HCT116 (cell line): ENCODE data around the gene TNIP3. TPM values are rescaled to one million over a fixed set of nuclear protein-coding genes. Genes with fewer than 3 reads are reported as not detected.

Experiments used
- ATAC-seq: fragments of 200-7000 bp; cut with Tn5 transposase; 2 replicates; pipeline ENCODE4 v1.9.1; 2020; ENCODE audit warnings: mild to moderate bottlenecking, moderate library complexity
- BruUV-seq: library from RNA; stranded (reverse); fragments of 400-500 nt; replicated peaks from 2 replicates; lab custom pipeline; 2021; lab: Mats Ljungman, UMichigan
- CTCF ChIA-PET: fragments of 300-600 bp; sonication (Branson Sonifier 250); formaldehyde crosslinking; loops from one replicate; lab custom pipeline; 2021; ENCODE audit warnings: antibody characterized with exemption; lab: Charles Lee
- POLR2A ChIA-PET: fragments of 300-600, 350-600 bp; sonication (Branson Sonifier 250); formaldehyde crosslinking; loops from one replicate; lab custom pipeline; 2021; ENCODE audit warnings: antibody characterized with exemption; lab: Charles Lee
- RAD21 ChIA-PET, 2 experiments: fragments of 300-600 bp; sonication (Branson Sonifier 250); formaldehyde crosslinking; loops; one replicate each; lab custom pipeline; 2023; ENCODE audit warnings: low total read pairs in 2 of 2; ENCODE audit not compliant: uncharacterized antibody in 2 of 2, unreplicated experiment in 2 of 2, low non-redundant PET in 1 of 2; lab: Charles Lee
- DNase-seq: peaks from one replicate; pipeline ENCODE4 v3.0.0-alpha.2; 2010; ENCODE audit warnings: low read depth, low spot score
- H2AFZ ChIP-seq: fragments of 200-600 bp; shearing (Covaris generic), sonication (generic); 2 replicates; pipeline ENCODE4 v1.6.1; 2017; ENCODE audit warnings: low read depth, mixed run types, mixed read lengths, antibody characterized with exemption, low read length; ENCODE audit not compliant: poor library complexity, severe bottlenecking
- H3K27ac ChIP-seq: 2 replicates; pipeline ENCODE4 v1.5.1; 2012; ENCODE audit warnings: low read depth, low read length
- H3K27me3 ChIP-seq: fragments of 200-600 bp; sonication (generic); 2 replicates; pipeline ENCODE4 v1.6.1; 2016; ENCODE audit warnings: mixed run types, low read length, mixed read lengths; ENCODE audit not compliant: insufficient read depth
- H3K36me3 ChIP-seq, 2 experiments: fragments of 200-500 bp in 1 of 2; fragments of 200-600 bp in 1 of 2; sonication (Bioruptor generic) in 1 of 2; sonication (generic) in 1 of 2; 2 replicates each; pipeline versions ENCODE4 v1.5.1 to v1.6.1; 2014 to 2016; ENCODE audit warnings: low read length in 2 of 2, inconsistent platforms in 1 of 2, mixed read lengths in 1 of 2, mixed run types in 1 of 2; ENCODE audit not compliant: insufficient read depth in 2 of 2, control insufficient read depth in 1 of 2
- H3K4me1 ChIP-seq, 2 experiments: fragments of 200-600 bp in 1 of 2; sonication (generic) in 1 of 2; 2 replicates each; pipeline versions ENCODE4 v1.5.1 to v1.6.1; 2012 to 2017; ENCODE audit warnings: low read length in 2 of 2, inconsistent platforms in 1 of 2, mild to moderate bottlenecking in 1 of 2, mixed read lengths in 1 of 2, mixed run types in 1 of 2, moderate library complexity in 1 of 2; ENCODE audit not compliant: insufficient read depth in 2 of 2, control insufficient read depth in 1 of 2
- H3K4me2 ChIP-seq: fragments of 200-600 bp; sonication (generic); 2 replicates; pipeline ENCODE4 v1.6.1; 2017; ENCODE audit warnings: mixed run types, low read length, mixed read lengths
- H3K4me3 ChIP-seq, 2 experiments: fragments of 200-600 bp in 1 of 2; sonication (generic) in 1 of 2; replicated peaks in 1 of 2; 2 replicates each; pipeline ENCODE4 v1.5.1; 2011 to 2016; ENCODE audit warnings: low read length in 2 of 2, control low read depth in 1 of 2, low read depth in 1 of 2, mild to moderate bottlenecking in 1 of 2, mixed read lengths in 1 of 2, mixed run types in 1 of 2
- H3K79me2 ChIP-seq: fragments of 200-600 bp; sonication (generic); 2 replicates; pipeline ENCODE4 v1.6.1; 2017; ENCODE audit warnings: mild to moderate bottlenecking, mixed run types, low read length, moderate library complexity, mixed read lengths; ENCODE audit not compliant: insufficient read depth
- H3K9ac ChIP-seq: fragments of 200-600 bp; sonication (generic); 2 replicates; pipeline ENCODE4 v1.6.1; 2016; ENCODE audit warnings: low read length, mixed read lengths
- H3K9me2 ChIP-seq: fragments of 200-600 bp; sonication (generic), shearing (Covaris generic); 2 replicates; pipeline ENCODE4 v1.6.1; 2017; ENCODE audit warnings: mixed run types, mild to moderate bottlenecking, moderate library complexity; ENCODE audit not compliant: insufficient read depth
- H3K9me3 ChIP-seq, 2 experiments: fragments of 200-500 bp in 1 of 2; fragments of 200-600 bp in 1 of 2; sonication (Bioruptor generic) in 1 of 2; sonication (generic) in 1 of 2; 2 replicates each; pipeline ENCODE4 v1.6.1; 2014 to 2017; ENCODE audit warnings: low read length in 2 of 2, mixed read lengths in 2 of 2, inconsistent platforms in 1 of 2, low read depth in 1 of 2, mild to moderate bottlenecking in 1 of 2, mixed run types in 1 of 2, moderate library complexity in 1 of 2; ENCODE audit not compliant: control insufficient read depth in 1 of 2, insufficient read depth in 1 of 2
- H4K20me1 ChIP-seq: fragments of 200-600 bp; sonication (generic), shearing (Covaris generic); 2 replicates; pipeline ENCODE4 v1.6.1; 2017; ENCODE audit warnings: mixed run types, mild to moderate bottlenecking, moderate library complexity; ENCODE audit not compliant: insufficient read depth
- CBX3 ChIP-seq: IDR thresholded peaks from 2 replicates; pipeline ENCODE4 v1.6.1; 2012; ENCODE audit warnings: low read depth
- EGR1 ChIP-seq: IDR thresholded peaks from 2 replicates; pipeline ENCODE4 v1.6.1; 2012; ENCODE audit warnings: low read depth
- ELF1 ChIP-seq: IDR thresholded peaks from 2 replicates; pipeline ENCODE4 v1.6.1; 2012; ENCODE audit warnings: low read depth, borderline replicate concordance
- EZH2 ChIP-seq: fragments of 200-600 bp; sonication (generic); IDR thresholded peaks from 2 replicates; pipeline ENCODE4 v1.6.1; 2017; ENCODE audit warnings: antibody characterized with exemption, mixed run types
- EZH2phosphoT487 ChIP-seq: fragments of 200-600 bp; IDR thresholded peaks from 2 replicates; pipeline ENCODE4 v1.6.1; 2018; ENCODE audit warnings: antibody characterized with exemption, borderline replicate concordance
- FOSL1 ChIP-seq: IDR thresholded peaks from 2 replicates; pipeline ENCODE4 v1.6.1; 2012; ENCODE audit warnings: low read depth
- JUND ChIP-seq: IDR thresholded peaks from 2 replicates; pipeline ENCODE4 v1.6.1; 2012
- POLR2A ChIP-seq: IDR thresholded peaks from 2 replicates; pipeline ENCODE4 v1.7.0; 2011; ENCODE audit warnings: borderline replicate concordance; ENCODE audit not compliant: insufficient read depth, insufficient read length; ENCODE audit errors: extremely low read depth
- SP1 ChIP-seq: IDR thresholded peaks from 2 replicates; pipeline ENCODE4 v1.6.1; 2012; ENCODE audit warnings: low read depth
- SRF ChIP-seq: IDR thresholded peaks from 2 replicates; pipeline ENCODE4 v1.6.1; 2012; ENCODE audit warnings: low read depth
- TCF7L2 ChIP-seq: IDR thresholded peaks from 2 replicates; pipeline ENCODE4 v1.7.0; 2011; ENCODE audit warnings: borderline replicate concordance, inconsistent platforms; ENCODE audit not compliant: insufficient read depth, insufficient read length; ENCODE audit errors: extremely low read depth
- YY1 ChIP-seq: IDR thresholded peaks from 2 replicates; pipeline ENCODE4 v1.6.1; 2011; ENCODE audit warnings: low read length, low read depth, moderate library complexity, mild to moderate bottlenecking; ENCODE audit not compliant: insufficient replicate concordance; ENCODE audit errors: extremely low read depth
- ZFX ChIP-seq: fragments of 450-650 bp; IDR thresholded peaks from 2 replicates; pipeline ENCODE4 v1.6.1; 2017
- intact Hi-C: fragments of 100-400 bp; cut with micrococcal nuclease; formaldehyde crosslinking; loops from 2 replicates; pipeline ENCODE4 v1.10.0; 2022
- total RNA-seq: library from RNA; stranded (reverse); gene quantifications from one replicate; pipeline ENCODE4 v1.2.1, GENCODE V29; 2021; ENCODE audit not compliant: unreplicated experiment
- TF ChIP-seq, protein P1 (sequence below): IDR thresholded peaks from 2 replicates; pipeline ENCODE4 v1.6.1; 2012
- TF ChIP-seq, protein P2 (sequence below), 3 experiments: fragments of 200-600 bp in 1 of 3; sonication (generic) in 1 of 3; IDR thresholded peaks in 2 of 3; conservative IDR thresholded peaks in 1 of 3; 2 replicates each; pipeline ENCODE4 v1.5.1; 2012 to 2017; ENCODE audit warnings: low read depth in 2 of 3, low read length in 2 of 3, antibody characterized with exemption in 1 of 3, borderline replicate concordance in 1 of 3, control low read depth in 1 of 3, mild to moderate bottlenecking in 1 of 3, mixed read lengths in 1 of 3, mixed run types in 1 of 3, moderate library complexity in 1 of 3; ENCODE audit not compliant: insufficient read depth in 1 of 3
- TF ChIP-seq, protein P3 (sequence below): IDR thresholded peaks from 2 replicates; pipeline ENCODE4 v1.6.1; 2012; ENCODE audit warnings: low read depth

The TNIP3 gene
- total RNA-seq, 1 experiment from 2014 or later = not detected

DNA sequence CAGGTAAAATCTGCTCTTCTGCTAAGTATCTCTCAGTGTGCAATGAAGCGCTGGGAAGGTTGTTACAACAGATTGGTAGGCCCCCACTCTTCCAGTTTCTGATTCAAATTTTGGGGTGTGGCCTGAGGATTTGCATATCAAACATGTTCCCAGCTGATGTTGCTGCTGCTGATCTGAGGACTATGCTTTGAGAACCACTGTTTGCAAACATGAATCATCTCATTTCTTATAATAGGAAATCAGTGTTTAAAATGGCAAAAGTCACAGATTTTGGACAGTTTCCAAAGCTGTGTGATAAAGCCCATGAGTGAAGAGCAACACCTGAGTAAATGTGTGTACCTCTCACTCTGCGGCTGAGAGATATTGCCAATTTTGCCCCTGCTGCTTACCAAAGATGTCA lies 55.6 kb downstream of the TNIP3 start:
- CTCF ChIA-PET = no interaction called here
- TF ChIP-seq POLR2A (no peak), FOSL1 (no peak), YY1 (no peak), JUND (no peak), EZH2phosphoT487 (no peak), ELF1 (no peak)
- TF ChIP-seq, protein P1, sequence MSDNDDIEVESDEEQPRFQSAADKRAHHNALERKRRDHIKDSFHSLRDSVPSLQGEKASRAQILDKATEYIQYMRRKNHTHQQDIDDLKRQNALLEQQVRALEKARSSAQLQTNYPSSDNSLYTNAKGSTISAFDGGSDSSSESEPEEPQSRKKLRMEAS = no peak

DNA sequence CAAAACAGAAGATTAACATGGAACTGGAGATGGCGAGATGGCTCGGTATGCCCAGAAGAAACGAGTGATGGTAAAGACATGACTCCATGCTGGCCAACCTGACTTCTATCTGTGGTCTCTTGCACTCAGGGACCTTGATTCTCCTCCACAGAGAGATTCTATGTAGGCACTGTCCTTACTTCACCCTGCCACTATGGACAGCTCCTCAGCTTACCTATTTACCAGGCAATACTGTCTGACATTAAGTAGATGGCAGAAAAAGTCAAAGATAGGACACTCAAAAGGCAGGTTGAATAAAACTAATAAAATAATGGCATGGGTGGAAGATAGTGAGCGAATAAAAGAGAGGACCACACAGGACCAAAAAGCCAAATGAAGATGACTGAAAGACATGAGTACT lies 56.6 kb downstream of the TNIP3 start:
- no peak overlapping the region for H3K4me2 ChIP-seq
- ATAC-seq = no peak
- no peaks in the 10 kb centered on the region for H3K4me1 ChIP-seq
- no peaks in the 10 kb centered on the region for H3K36me3 ChIP-seq
- H3K9me3 ChIP-seq = no peaks in the 10 kb centered on the region
- no peak overlapping the region for H3K27ac ChIP-seq
- H3K9ac ChIP-seq = no peak overlapping the region
- intact Hi-C loops = no loop called here
- no peaks in the 10 kb centered on the region for H3K9me2 ChIP-seq
- H3K79me2 ChIP-seq = no peaks in the 10 kb centered on the region
- no peak overlapping the region for H3K4me3 ChIP-seq
- CTCF ChIA-PET = no interaction called here
- no peaks in the 10 kb centered on the region for H3K27me3 ChIP-seq
- no TSS peak for BruUV-seq
- no peak overlapping the region for H2AFZ ChIP-seq
- RAD21 ChIA-PET = no interaction called here
- DNase-seq = no peak
- POLR2A ChIA-PET = no interaction called here
- TF ChIP-seq SRF (no peak), EGR1 (no peak), EZH2 (no peak), JUND (no peak), ELF1 (no peak), EZH2phosphoT487 (no peak), ZFX (no peak), TCF7L2 (no peak), SP1 (no peak), CBX3 (no peak), POLR2A (no peak)
- TF ChIP-seq, protein P2, sequence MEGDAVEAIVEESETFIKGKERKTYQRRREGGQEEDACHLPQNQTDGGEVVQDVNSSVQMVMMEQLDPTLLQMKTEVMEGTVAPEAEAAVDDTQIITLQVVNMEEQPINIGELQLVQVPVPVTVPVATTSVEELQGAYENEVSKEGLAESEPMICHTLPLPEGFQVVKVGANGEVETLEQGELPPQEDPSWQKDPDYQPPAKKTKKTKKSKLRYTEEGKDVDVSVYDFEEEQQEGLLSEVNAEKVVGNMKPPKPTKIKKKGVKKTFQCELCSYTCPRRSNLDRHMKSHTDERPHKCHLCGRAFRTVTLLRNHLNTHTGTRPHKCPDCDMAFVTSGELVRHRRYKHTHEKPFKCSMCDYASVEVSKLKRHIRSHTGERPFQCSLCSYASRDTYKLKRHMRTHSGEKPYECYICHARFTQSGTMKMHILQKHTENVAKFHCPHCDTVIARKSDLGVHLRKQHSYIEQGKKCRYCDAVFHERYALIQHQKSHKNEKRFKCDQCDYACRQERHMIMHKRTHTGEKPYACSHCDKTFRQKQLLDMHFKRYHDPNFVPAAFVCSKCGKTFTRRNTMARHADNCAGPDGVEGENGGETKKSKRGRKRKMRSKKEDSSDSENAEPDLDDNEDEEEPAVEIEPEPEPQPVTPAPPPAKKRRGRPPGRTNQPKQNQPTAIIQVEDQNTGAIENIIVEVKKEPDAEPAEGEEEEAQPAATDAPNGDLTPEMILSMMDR (IDR thresholded peaks at IDR 0.05 in 2 of 3, conservative IDR thresholded peaks at IDR 0.05 in 1 of 3; ENCODE audit: borderline replicate concordance in 1 of 3, insufficient read depth in 1 of 3, low read depth in 2 of 3, low read length in 2 of 3) = no peak
- TF ChIP-seq, protein P1 = no peak
- TF ChIP-seq, protein P3, sequence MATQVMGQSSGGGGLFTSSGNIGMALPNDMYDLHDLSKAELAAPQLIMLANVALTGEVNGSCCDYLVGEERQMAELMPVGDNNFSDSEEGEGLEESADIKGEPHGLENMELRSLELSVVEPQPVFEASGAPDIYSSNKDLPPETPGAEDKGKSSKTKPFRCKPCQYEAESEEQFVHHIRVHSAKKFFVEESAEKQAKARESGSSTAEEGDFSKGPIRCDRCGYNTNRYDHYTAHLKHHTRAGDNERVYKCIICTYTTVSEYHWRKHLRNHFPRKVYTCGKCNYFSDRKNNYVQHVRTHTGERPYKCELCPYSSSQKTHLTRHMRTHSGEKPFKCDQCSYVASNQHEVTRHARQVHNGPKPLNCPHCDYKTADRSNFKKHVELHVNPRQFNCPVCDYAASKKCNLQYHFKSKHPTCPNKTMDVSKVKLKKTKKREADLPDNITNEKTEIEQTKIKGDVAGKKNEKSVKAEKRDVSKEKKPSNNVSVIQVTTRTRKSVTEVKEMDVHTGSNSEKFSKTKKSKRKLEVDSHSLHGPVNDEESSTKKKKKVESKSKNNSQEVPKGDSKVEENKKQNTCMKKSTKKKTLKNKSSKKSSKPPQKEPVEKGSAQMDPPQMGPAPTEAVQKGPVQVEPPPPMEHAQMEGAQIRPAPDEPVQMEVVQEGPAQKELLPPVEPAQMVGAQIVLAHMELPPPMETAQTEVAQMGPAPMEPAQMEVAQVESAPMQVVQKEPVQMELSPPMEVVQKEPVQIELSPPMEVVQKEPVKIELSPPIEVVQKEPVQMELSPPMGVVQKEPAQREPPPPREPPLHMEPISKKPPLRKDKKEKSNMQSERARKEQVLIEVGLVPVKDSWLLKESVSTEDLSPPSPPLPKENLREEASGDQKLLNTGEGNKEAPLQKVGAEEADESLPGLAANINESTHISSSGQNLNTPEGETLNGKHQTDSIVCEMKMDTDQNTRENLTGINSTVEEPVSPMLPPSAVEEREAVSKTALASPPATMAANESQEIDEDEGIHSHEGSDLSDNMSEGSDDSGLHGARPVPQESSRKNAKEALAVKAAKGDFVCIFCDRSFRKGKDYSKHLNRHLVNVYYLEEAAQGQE = no peak
- H4K20me1 ChIP-seq = no peaks in the 10 kb centered on the region

More for the DNA sequence above, 55.6 kb downstream of the TNIP3 start:
- Histone ChIP-seq H4K20me1 (no peaks in the 10 kb centered on the region), H3K27ac (no peak overlapping the region), H3K4me3 (no peak overlapping the region), H3K4me2 (no peak overlapping the region), H3K4me1 (no peaks in the 10 kb centered on the region), H3K9ac (no peak overlapping the region), H3K9me3 (no peaks in the 10 kb centered on the region), H3K27me3 (no peaks in the 10 kb centered on the region), H3K9me2 (no peaks in the 10 kb centered on the region), H3K36me3 (no peaks in the 10 kb centered on the region), H3K79me2 (no peaks in the 10 kb centered on the region), H2AFZ (no peak overlapping the region)
- ATAC-seq (no peak), DNase-seq (no peak)
- no TSS peak for BruUV-seq
- intact Hi-C loops = no loop called here
- RAD21 ChIA-PET = no interaction called here
- POLR2A ChIA-PET = no interaction called here
